K562 (cell line): ENCODE measurements around the gene TPGS1. TPM values are rescaled to one million over a fixed set of nuclear protein-coding genes. Genes with fewer than 3 reads are reported as not detected.

ENCODE experiments used
- ATAC-seq: fragments of 200-7000 bp; cut with Tn5 transposase; 3 replicates; pipeline ENCODE4 v1.9.1; 2020; ENCODE audit warnings: moderate library complexity
- BruUV-seq: library from RNA; stranded (reverse); fragments of 400-500 nt; replicated peaks from 2 replicates; lab custom pipeline; 2021; lab: Mats Ljungman, UMichigan
- CTCF ChIA-PET: fragments of 300-600 bp; formaldehyde crosslinking; extraction: SDS; loops from one replicate; lab custom pipeline; 2021; ENCODE audit warnings: low intra/inter-chr PET ratio; lab: Yijun Ruan, JAX
- POLR2A ChIA-PET: fragments of 300-600, 350-650 bp; sonication (Branson Sonifier 250); formaldehyde crosslinking; extraction: SDS; loops from one replicate; lab custom pipeline; 2021; ENCODE audit warnings: antibody characterized with exemption, inconsistent platforms; lab: Yijun Ruan, JAX
- DNase-seq, 4 experiments: peaks; one replicate each; pipeline versions ENCODE4 v3.0.0 to v3.0.0-alpha.2; 2011 to 2018; ENCODE audit warnings: low spot score in 3 of 4, mixed read lengths in 3 of 4; ENCODE audit errors: extremely low read depth in 1 of 4
- FAIRE-seq: peaks from 2 replicates; lab custom pipeline; 2011; peaks lifted over from hg19 to GRCh38; lab: Jason Lieb, UNC
- H2AFZ ChIP-seq: 2 replicates; pipeline ENCODE4 v1.6.0; 2011; ENCODE audit warnings: low read depth, low read length, control low read depth, inconsistent platforms
- H3K27ac ChIP-seq: fragments of 200-600 bp; 3 replicates; pipeline ENCODE4 v1.8.0; 2011; ENCODE audit warnings: low read depth, mild to moderate bottlenecking, control low read depth, inconsistent platforms, low read length, moderate library complexity, mixed read lengths; ENCODE audit errors: extremely low read depth
- H3K27me3 ChIP-seq, 2 experiments: fragments of 300-600 bp in 1 of 2; 2 replicates in 1 of 2; 3 replicates in 1 of 2; pipeline versions ENCODE4 v1.6.0 to v1.8.0; 2011; ENCODE audit warnings: inconsistent platforms in 2 of 2, low read length in 2 of 2, mild to moderate bottlenecking in 1 of 2, mixed read lengths in 1 of 2, moderate library complexity in 1 of 2; ENCODE audit not compliant: control insufficient read depth in 2 of 2, insufficient read depth in 2 of 2
- H3K36me3 ChIP-seq: fragments of 300-600 bp; 3 replicates; pipeline ENCODE4 v1.8.0; 2011; ENCODE audit warnings: mild to moderate bottlenecking, low read length, inconsistent platforms; ENCODE audit not compliant: control insufficient read depth, insufficient read depth
- H3K4me1 ChIP-seq, 2 experiments: fragments of 200-600 bp in 1 of 2; replicated peaks in 1 of 2; 2 replicates in 1 of 2; 3 replicates in 1 of 2; pipeline versions ENCODE4 v1.5.1 to v1.8.0; 2011; ENCODE audit warnings: inconsistent platforms in 2 of 2, low read length in 2 of 2, mild to moderate bottlenecking in 1 of 2, mixed read lengths in 1 of 2, moderate library complexity in 1 of 2; ENCODE audit not compliant: control insufficient read depth in 2 of 2, insufficient read depth in 2 of 2
- H3K4me2 ChIP-seq: 2 replicates; pipeline ENCODE4 v1.6.1; 2011; ENCODE audit warnings: low read length, control low read depth, inconsistent platforms, mixed read lengths; ENCODE audit not compliant: insufficient read depth
- H3K4me3 ChIP-seq: fragments of 200-600 bp; sonication (generic), shearing (Covaris generic); 2 replicates; pipeline ENCODE4 v1.5.1; 2016; ENCODE audit warnings: control low read depth, inconsistent platforms
- H3K79me2 ChIP-seq: fragments of 200-600 bp; 3 replicates; pipeline ENCODE4 v1.8.0; 2011; ENCODE audit warnings: low read length, inconsistent platforms; ENCODE audit not compliant: control insufficient read depth, insufficient read depth
- H3K9ac ChIP-seq, 2 experiments: 2 replicates each; pipeline versions ENCODE4 v1.6.0 to v1.6.1; 2011; ENCODE audit warnings: low read depth in 2 of 2, low read length in 2 of 2, control low read depth in 1 of 2, inconsistent platforms in 1 of 2, mild to moderate bottlenecking in 1 of 2, mixed read lengths in 1 of 2; ENCODE audit not compliant: insufficient read depth in 1 of 2
- H3K9me1 ChIP-seq: one replicate; pipeline ENCODE4 v1.6.0; 2011; ENCODE audit warnings: inconsistent platforms, mild to moderate bottlenecking, low read length, moderate library complexity; ENCODE audit not compliant: control insufficient read depth, insufficient read depth
- H3K9me3 ChIP-seq: replicated peaks from 2 replicates; pipeline ENCODE4 v1.5.1; 2011; ENCODE audit warnings: low read depth, low read length, inconsistent platforms; ENCODE audit not compliant: control insufficient read depth, insufficient read depth
- H4K20me1 ChIP-seq: replicated peaks from 2 replicates; pipeline ENCODE4 v1.6.1; 2011; ENCODE audit warnings: low read length, inconsistent platforms, mixed read lengths; ENCODE audit not compliant: control insufficient read depth, insufficient read depth
- ADNP ChIP-seq: fragments of 200-800 bp; sonication (Bioruptor generic); IDR thresholded peaks from 2 replicates; pipeline ENCODE4 v1.6.1; 2016; ENCODE audit warnings: missing genetic modification characterization, missing compliant biosample characterization
- CREB1 ChIP-seq, 2 experiments: sonication (generic) in 1 of 2; formaldehyde crosslinking in 1 of 2; IDR thresholded peaks; 2 replicates each; pipeline versions ENCODE4 v1.6.1 to v1.8.0; 2012 to 2022; ENCODE audit warnings: inconsistent platforms in 1 of 2, mild to moderate bottlenecking in 1 of 2, missing genetic modification reagents in 1 of 2, moderate library complexity in 1 of 2
- CREM ChIP-seq: IDR thresholded peaks from 2 replicates; pipeline ENCODE4 v1.6.1; 2014; ENCODE audit warnings: antibody characterized with exemption, low read depth
- LCOR ChIP-seq: sonication (generic); formaldehyde crosslinking; IDR thresholded peaks from 2 replicates; pipeline ENCODE4 v1.8.0; 2022; ENCODE audit warnings: mild to moderate bottlenecking, missing genetic modification reagents
- MTF1 ChIP-seq: fragments of 250-450 bp; sonication (Bioruptor Pico); IDR thresholded peaks from 2 replicates; pipeline ENCODE4 v1.9.0; 2021; ENCODE audit warnings: moderate library complexity, mild to moderate bottlenecking, inconsistent platforms, borderline replicate concordance
- ZBED1 ChIP-seq: IDR thresholded peaks from 2 replicates; pipeline ENCODE4 v1.6.1; 2014
- ZBTB1 ChIP-seq: sonication (generic); formaldehyde crosslinking; IDR thresholded peaks from 2 replicates; pipeline ENCODE4 v1.8.1; 2023; ENCODE audit warnings: missing genetic modification reagents, low read depth, mild to moderate bottlenecking, borderline replicate concordance
- ZNF431 ChIP-seq: sonication (generic); formaldehyde crosslinking; IDR thresholded peaks from 2 replicates; pipeline ENCODE4 v1.8.0; 2022; ENCODE audit warnings: mild to moderate bottlenecking, missing genetic modification reagents
- WGBS: fragments of 100-300 bp; shearing (Covaris generic); methylation state at CpG from one replicate; pipeline ENCODE4 v1.1.6; 2016; ENCODE audit warnings: low coverage, mixed read lengths; ENCODE audit not compliant: insufficient coverage; ENCODE audit errors: missing lambda C conversion rate; 5-methylcytosine and 5-hydroxymethylcytosine counted together
- in situ Hi-C: fragments of 300-500 bp; cut with MboI; formaldehyde crosslinking; loops from 4 replicates; pipeline ENCODE4 v1.15.0; 2018; ENCODE audit warnings: inconsistent platforms, mixed read lengths
- intact Hi-C: fragments of 100-400 bp; cut with micrococcal nuclease; formaldehyde crosslinking; loops from 2 replicates; pipeline ENCODE4 v1.14.2; 2022
- polyA plus RNA-seq, 8 experiments: library from polyadenylated mRNA; depleted of rRNA in 4 of 8; stranded (reverse) in 5 of 8; unstranded in 3 of 8; fragments of >200 nt; fragmentation: Nextera tagmentation in 2 of 8; fragmentation: Illumina TruSeq in 1 of 8; extraction: Ambion mirVana in 2 of 8; extraction: Trizol in 1 of 8; gene quantifications; 2 replicates each; pipeline versions ENCODE4 v1.2.1 to v1.2.3, GENCODE V29; 2011 to 2014; ENCODE audit warnings: inconsistent platforms in 1 of 8, missing spikeins in 1 of 8
- total RNA-seq, 7 experiments: library from RNA; depleted of rRNA in 6 of 7; stranded (reverse); fragments of >200 nt in 6 of 7; fragmentation: Illumina TruSeq in 2 of 7; extraction: Trizol in 2 of 7; gene quantifications; 2 replicates each; pipeline versions ENCODE4 v1.2.1 to v1.2.3, GENCODE V29; 2011 to 2021; ENCODE audit warnings: low replicate concordance in 1 of 7

Gene TPGS1
- total and polyA plus RNA-seq, 9 of the 15 experiments (the other 6 are each of a cell fraction or from before 2014, with no cell fraction given) = 0.30 to 31.6 (median 1.2) TPM; not detected in 2

DNA sequence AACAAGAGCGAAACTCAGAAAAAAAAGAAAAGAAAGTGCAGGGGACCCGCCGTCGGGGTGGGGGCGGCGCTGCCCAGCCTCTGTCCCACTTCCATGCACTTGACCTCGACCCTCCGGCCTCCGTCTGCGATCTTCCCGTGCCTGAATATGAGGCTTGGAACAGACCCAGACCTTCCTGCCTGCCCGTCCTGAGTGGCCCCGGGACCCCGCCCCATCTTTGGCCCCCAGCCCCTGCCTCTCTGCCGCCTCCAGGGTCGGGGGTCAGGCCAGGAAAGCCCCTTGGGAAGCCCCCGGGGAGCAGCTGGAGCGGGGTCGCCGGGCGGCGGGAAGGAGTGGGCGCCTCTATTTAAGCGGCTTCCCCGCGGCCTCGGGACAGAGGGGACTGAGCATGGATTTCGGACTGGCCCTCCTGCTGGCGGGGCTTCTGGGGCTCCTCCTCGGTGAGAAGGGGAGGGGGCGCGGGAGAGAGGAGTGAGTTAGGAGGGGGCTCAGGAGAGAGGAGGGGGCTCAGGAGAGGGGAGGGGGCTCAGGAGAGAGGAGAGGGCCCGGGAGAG lies 11.1 kb upstream of the TPGS1 start, which contains the start of gene MADCAM1:
MADCAM1 (plus strand) TSS at position 375 of the 554 bp plus-strand sequence; CDS start at position 389, 14 bp downstream.
- Histone ChIP-seq H3K27ac (no peak within 1 kb of the TSS), H3K9ac (no peak within 1 kb of the TSS), H4K20me1 (no peaks in the 10 kb centered on the region), H3K9me1 (no peaks in the 10 kb centered on the region), H3K27me3 (no peaks in the 10 kb centered on the region), H3K9me3 (no peaks in the 10 kb centered on the region), H3K4me1 (peaks cover 0 to 58% of the 10 kb centered on the region in 2 experiments; a peak in 3 of 5 replicates), H3K36me3 (no peaks in the 10 kb centered on the region), H3K4me2 (peak within 1 kb of the TSS; percentile 12; the same call in 1 of the 2 replicates), H2AFZ (0 out of 2 replicates have a peak within 1 kb of the TSS, but pooled peaks have one; percentile 38), H3K79me2 (no peaks in the 10 kb centered on the region), H3K4me3 (no peak within 1 kb of the TSS)
- CTCF ChIA-PET = no interaction called here
- in situ Hi-C loops (no loop called here), intact Hi-C loops (no loop called here)
- no peak for FAIRE-seq
- WGBS = 52% methylated on average over 17 of the region's 33 CpGs
- DNase-seq = no peak
- ATAC-seq = no peak
- POLR2A ChIA-PET = interaction anchor here (1.8 kb wide), 1 partner anchor 10 kb away, joined by 6 read pairs; no protein-coding TSS in a partner anchor
- TF ChIP-seq MTF1 (CRISPR knock-in tag) (no peak), ZNF431 (CRISPR knock-in tag) (no peak), LCOR (CRISPR knock-in tag) (no peak), ZBTB1 (CRISPR knock-in tag) (0 out of 2 replicates have a peak, but pooled peaks have one; percentile 7), CREB1 (IDR thresholded peaks at IDR 0.05) (no peak), CREB1 (CRISPR knock-in tag; IDR thresholded peaks at IDR 0.05) (0 out of 2 replicates have a peak, but pooled peaks have one; percentile 24), ZBED1 (no peak), CREM (no peak), ADNP (peak; percentile 69)
- BruUV-seq = no TSS peak
